GM18498 (cell line): ENCODE measurements around the gene ENSA.
"Not testable (repeated sequence)": the region's sequence is repeated elsewhere in the genome, so short reads cannot be mapped to it uniquely, and the experiment has no call there.

Experiments used
- ATAC-seq: cut with Tn5 transposase; IDR thresholded peaks from one replicate; pipeline ENCODE4 v1.9.1; 2021; ENCODE audit warnings: mild to moderate bottlenecking, moderate library complexity; ENCODE audit not compliant: unreplicated experiment

Gene ENSA

GRCh38 chr1:150581962-150582361 is 47.5 kb downstream of the ENSA start:
- ATAC-seq: not testable (repeated sequence)

- not testable (repeated sequence) for ATAC-seq
Observed at GRCh38 chr1:150581437-150581836, 48.0 kb downstream of the ENSA start.

- not testable (repeated sequence) for ATAC-seq
Observed at GRCh38 chr1:150580966-150581365, 48.4 kb downstream of the ENSA start.

- ATAC-seq: no peak
Observed at GRCh38 chr1:150579945-150580642, 49.3 kb downstream of the ENSA start.

- peak; percentile 88 for ATAC-seq
Observed at GRCh38 chr1:150579110-150579944, 50.1 kb downstream of the ENSA start, which contains the start of gene MCL1. MCL1 (minus strand) TSS chr1:150579610; CDS start chr1:150579530, 80 bp downstream.

GRCh38 chr1:150578272-150579109 is 50.9 kb downstream of the ENSA start:
- no peak for ATAC-seq

- no peak for ATAC-seq
Observed at GRCh38 chr1:150577557-150578271, 51.7 kb downstream of the ENSA start.

- no peak for ATAC-seq
Observed at GRCh38 chr1:150576794-150577556, 52.4 kb downstream of the ENSA start.

- no peak for ATAC-seq
Observed at GRCh38 chr1:150576367-150576711, 53.1 kb downstream of the ENSA start.

- no peak for ATAC-seq
Observed at GRCh38 chr1:150575518-150576366, 53.7 kb downstream of the ENSA start.

GRCh38 chr1:150575072-150575489 is 54.3 kb downstream of the ENSA start:
- ATAC-seq: no peak

GRCh38 chr1:150574260-150575071 is 54.9 kb downstream of the ENSA start:
- no peak for ATAC-seq

- not testable (repeated sequence) for ATAC-seq
Observed at GRCh38 chr1:150573648-150574071, 55.8 kb downstream of the ENSA start.

- ATAC-seq: no peak
Observed at GRCh38 chr1:150572918-150573647, 56.3 kb downstream of the ENSA start.
